Ureter (tissue), 1 donor: Measurements from ENCODE around the gene ITPR2. TPM values are rescaled to one million over a fixed set of nuclear protein-coding genes. Genes with fewer than 3 reads are reported as not detected.

ENCODE experiments used
- DNase-seq: peaks from one replicate; pipeline ENCODE4 v3.0.0-alpha.2; 2020; ENCODE audit warnings: low spot score
- total RNA-seq: library from RNA; stranded (reverse); gene quantifications from one replicate; pipeline ENCODE4 v1.2.4, GENCODE V29; 2023
- donor health status: DM: yes; HTN: yes; CAD: no.

The ITPR2 gene
- total RNA-seq, 1 donor from 2014 or later = 35.2 TPM

- no peak for DNase-seq
These were observed 265.9 kb downstream of the ITPR2 start for GRCh38 chr12:26567126-26567525.

- DNase-seq = no peak
These were observed 266.3 kb downstream of the ITPR2 start for GRCh38 chr12:26566675-26567074.

GRCh38 chr12:26566186-26566585 lies 266.8 kb downstream of the ITPR2 start:
- no peak for DNase-seq

GRCh38 chr12:26564391-26564790 lies 268.6 kb downstream of the ITPR2 start:
- DNase-seq = no peak

DNA sequence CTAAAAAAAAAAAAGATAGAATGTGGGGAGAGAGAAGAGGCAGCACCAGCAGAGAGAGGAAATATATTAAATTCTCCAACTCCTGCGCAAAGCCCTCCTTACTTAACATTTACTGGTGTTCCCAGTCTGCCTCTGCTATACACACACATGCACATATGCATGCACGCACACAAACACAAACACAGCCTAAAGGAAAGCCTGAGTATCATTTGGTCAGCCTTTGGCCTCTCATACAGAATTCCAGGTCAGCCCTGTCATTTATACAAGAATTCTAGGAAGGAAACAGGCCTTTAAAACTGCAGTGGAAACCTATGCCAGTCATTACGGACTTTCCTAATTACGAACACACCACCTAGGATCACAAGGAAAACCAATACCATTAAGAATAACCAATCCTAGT lies 269.4 kb downstream of the ITPR2 start:
- DNase-seq = no peak

DNA sequence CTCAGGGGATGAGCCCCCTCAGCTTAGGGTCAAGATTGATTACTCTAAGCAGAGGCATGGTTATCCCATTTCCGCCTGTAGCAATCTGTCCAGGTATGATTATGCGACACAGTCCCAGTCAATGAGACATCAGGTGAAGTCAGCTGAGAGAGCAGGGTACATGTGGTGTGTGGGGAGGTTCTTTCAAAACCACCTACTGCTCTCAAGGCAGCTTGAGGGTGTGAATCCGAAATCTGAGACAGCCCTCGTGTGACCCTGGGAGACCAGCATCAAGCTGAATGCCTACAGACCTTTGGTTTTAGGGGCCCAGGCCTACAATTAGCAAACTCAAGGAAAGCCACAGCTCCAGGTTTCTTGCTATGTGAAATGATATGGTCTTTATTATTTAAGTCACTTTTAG lies 275.7 kb downstream of the ITPR2 start:
- DNase-seq = no peak

GRCh38 chr12:26556916-26557315 lies 276.1 kb downstream of the ITPR2 start:
- no peak for DNase-seq

DNA sequence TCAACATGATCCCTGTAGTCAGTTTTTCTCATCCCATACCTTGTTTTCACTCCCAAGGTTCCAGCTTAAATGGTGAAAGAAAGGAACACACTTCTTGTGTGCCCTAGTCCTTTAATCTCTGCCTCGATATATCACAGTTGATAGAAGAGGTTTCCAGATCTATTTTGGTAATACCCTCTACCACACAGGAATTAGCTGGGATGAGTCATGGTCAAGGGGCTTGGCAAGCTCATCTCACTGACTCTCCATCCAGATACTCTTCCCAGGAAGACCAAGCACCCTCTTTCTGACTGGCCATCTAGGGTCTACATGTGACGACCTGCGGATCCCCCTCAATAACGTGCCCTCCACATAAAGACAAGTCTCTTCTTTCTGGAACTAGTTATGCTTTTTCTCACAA lies 277.9 kb downstream of the ITPR2 start:
- DNase-seq = no peak

DNA sequence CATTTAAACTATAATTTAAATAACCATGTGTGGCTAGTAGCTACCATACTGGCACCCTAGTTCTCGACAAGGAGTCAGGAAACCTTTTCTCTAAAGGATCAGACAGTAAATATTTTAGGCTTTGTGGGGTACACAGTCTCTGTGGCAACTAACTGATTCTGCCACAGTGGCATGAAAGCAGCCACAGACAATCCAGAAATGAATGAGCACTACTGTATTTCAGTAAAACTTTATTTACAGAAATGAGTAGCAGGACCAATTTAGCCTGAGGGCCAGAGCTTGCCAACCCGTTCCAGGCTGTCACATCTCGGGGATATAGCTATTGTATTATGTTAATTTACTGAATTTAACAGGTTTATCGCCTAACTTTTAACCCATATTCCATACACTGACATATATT lies 278.7 kb downstream of the ITPR2 start:
- DNase-seq = no peak

GRCh38 chr12:26551385-26551784 lies 281.6 kb downstream of the ITPR2 start:
- DNase-seq = no peak

GRCh38 chr12:26548227-26548626 lies 284.8 kb downstream of the ITPR2 start:
- no peak for DNase-seq

- no peak for DNase-seq
These were observed 286.3 kb downstream of the ITPR2 start for GRCh38 chr12:26546535-26547314.

DNA sequence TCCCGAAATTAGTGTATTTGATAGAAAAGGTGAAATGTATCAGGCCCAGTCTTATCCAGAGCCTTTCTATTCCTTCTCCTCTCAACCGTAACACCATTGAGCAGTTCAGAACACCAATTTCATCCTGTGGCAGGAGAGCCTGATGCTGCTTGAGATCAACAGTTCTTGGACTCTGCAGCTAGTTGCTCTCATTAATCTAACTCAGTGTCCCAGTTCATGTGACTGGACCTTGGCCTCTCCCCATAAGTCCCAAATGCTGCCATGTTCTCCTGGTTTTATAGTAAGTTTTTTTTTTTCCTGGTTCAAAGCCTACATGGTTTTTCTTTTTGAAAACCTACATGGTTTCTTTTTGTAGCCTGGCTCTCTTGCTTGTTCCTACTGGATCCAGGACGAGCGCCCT lies 293.9 kb downstream of the ITPR2 start:
- no peak for DNase-seq

- DNase-seq = no peak
These were observed 295.3 kb downstream of the ITPR2 start for GRCh38 chr12:26537651-26538050.

- DNase-seq = no peak
These were observed 295.9 kb downstream of the ITPR2 start for GRCh38 chr12:26537126-26537525.

DNA sequence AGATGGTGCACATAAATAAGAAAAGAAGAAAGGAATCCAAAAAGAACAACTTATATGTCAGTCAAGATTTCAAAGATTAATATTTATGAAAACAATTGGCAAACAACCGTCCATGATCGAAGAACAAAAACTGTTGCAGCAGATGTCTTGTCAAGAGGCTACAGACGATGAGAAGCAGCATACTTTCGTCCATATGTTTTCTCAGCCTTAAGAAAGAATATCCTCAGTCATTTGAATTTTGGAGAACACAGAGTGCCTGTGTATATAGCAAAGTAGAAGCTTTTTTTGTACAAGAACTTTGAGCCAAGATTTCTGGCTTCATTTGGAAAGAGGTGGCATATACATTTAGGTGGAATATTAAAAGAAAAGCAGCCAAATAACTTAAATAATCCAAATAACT lies 297.2 kb downstream of the ITPR2 start:
- DNase-seq = no peak

- DNase-seq = no peak
These were observed 298.9 kb downstream of the ITPR2 start for GRCh38 chr12:26534071-26534470.

DNA sequence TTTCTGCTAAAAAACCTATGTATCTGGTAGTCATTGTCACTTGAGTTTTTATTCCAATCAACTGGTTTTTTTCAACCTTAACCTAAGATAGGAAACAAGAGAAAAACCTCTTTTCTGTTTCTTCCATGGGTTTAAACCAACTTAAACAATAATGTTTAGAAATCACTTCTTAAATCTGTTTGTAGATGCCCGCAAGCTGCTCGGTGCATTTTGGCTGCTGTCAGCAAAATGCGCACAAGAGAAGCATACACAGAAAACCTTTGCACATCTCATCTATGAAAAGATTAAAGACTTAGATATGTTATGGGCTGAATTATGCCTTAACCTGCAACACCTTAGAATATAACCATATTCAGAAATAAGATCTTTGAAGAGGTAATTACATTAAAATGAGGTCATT lies 299.8 kb downstream of the ITPR2 start:
- DNase-seq = no peak

GRCh38 chr12:26530461-26530860 lies 302.5 kb downstream of the ITPR2 start:
- no peak for DNase-seq

- DNase-seq = no peak
These were observed 304.1 kb downstream of the ITPR2 start for GRCh38 chr12:26528943-26529342.

GRCh38 chr12:26527682-26528081 lies 305.3 kb downstream of the ITPR2 start:
- no peak for DNase-seq

DNA sequence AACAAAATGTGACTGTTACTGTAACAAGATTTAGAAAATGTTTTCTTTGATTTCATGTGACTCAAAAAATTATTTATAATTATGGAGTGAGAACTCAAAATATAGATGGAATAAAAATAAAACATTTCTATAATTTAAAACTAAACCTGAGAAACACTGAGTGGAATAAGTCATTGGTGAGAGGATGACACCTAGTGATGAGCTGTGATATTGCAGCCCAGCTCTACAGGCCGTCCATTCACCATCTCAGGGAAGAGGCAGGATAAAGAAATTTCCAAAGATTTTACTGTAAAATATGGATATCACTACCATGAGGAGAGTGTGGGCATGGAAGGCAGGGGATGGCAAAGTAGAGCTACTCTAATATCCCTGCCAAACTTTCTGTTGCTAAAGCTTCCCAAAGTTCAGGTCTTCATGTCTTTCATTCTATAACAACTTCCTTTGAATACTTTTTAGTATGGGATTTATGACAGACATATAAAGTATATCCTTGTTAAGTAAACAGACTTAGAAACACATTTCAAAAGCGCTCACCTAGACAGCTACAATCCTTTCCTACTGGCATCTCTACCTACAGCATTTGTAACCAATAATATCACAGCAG lies 308.0 kb downstream of the ITPR2 start:
- DNase-seq = no peak

- peak; percentile 88 for DNase-seq
These were observed 309.3 kb downstream of the ITPR2 start for GRCh38 chr12:26523708-26524150.

GRCh38 chr12:26520869-26521268 lies 312.1 kb downstream of the ITPR2 start:
- DNase-seq = no peak
